ENCODE data around the gene AGPS. TPM values are rescaled to one million over a fixed set of nuclear protein-coding genes. Genes with fewer than 3 reads are reported as not detected.
"Not testable (repeated sequence)": the region's sequence is repeated elsewhere in the genome, so short reads cannot be mapped to it uniquely, and the experiment has no call there.

The AGPS gene
- polyA plus RNA-seq, 3 donors from 2014 or later: 16.1 to 27.2 (median 18.0) TPM

GRCh38 chr2:177445200-177445599 lies 52.6 kb downstream of the AGPS start:
- Mint-ChIP-seq H3K27ac (no peak overlapping the region), H3K9me3 (no peaks in the 10 kb centered on the region), H3K27me3 (ENCODE audit: low read depth in 3 of 3) (no peaks in the 10 kb centered on the region), H3K4me1 (no peaks in the 10 kb centered on the region), H3K4me3 (no peak overlapping the region), H3K36me3 (peaks cover 11 to 41% (median 38%) of the 10 kb centered on the region in 3 donors)
- no peak for DNase-seq

DNA sequence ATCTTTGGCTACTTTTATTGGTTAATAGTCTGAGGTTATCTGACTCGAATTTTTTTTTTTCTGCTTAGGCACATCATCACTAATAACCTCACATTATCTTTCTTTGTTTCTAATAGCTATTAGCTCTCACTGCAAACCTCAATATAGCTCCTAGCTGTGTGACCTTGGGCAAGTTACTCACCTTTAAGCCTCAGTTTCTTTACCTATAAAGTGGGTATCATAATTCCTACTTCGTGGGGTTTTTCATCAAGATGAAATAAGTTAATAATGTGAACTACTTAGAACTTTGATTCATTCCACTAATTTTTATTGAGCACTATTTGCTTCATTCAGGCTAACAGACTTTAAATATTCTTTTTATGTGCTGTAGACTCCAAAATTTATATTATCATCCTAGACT lies 55.5 kb downstream of the AGPS start:
- Mint-ChIP-seq H3K27ac (no peak overlapping the region), H3K9me3 (no peaks in the 10 kb centered on the region), H3K4me3 (no peak overlapping the region), H3K27me3 (ENCODE audit: low read depth in 3 of 3) (no peaks in the 10 kb centered on the region), H3K36me3 (peaks cover 14 to 42% (median 35%) of the 10 kb centered on the region in 3 donors), H3K4me1 (no peaks in the 10 kb centered on the region)
- DNase-seq: no peak

- H3K27me3 Mint-ChIP-seq (ENCODE audit: low read depth in 3 of 3): no peaks in the 10 kb centered on the region
- no peaks in the 10 kb centered on the region for H3K4me1 Mint-ChIP-seq
- H3K4me3 Mint-ChIP-seq: no peak overlapping the region
- peak overlapping the region in 1 of 6 donors; percentile 17 for H3K27ac Mint-ChIP-seq
- H3K36me3 Mint-ChIP-seq: peaks cover 16 to 36% (median 31%) of the 10 kb centered on the region in 3 donors
- DNase-seq: no peak
- no peaks in the 10 kb centered on the region for H3K9me3 Mint-ChIP-seq
Measured at GRCh38 chr2:177449159-177449558, 56.6 kb downstream of the AGPS start.

DNA sequence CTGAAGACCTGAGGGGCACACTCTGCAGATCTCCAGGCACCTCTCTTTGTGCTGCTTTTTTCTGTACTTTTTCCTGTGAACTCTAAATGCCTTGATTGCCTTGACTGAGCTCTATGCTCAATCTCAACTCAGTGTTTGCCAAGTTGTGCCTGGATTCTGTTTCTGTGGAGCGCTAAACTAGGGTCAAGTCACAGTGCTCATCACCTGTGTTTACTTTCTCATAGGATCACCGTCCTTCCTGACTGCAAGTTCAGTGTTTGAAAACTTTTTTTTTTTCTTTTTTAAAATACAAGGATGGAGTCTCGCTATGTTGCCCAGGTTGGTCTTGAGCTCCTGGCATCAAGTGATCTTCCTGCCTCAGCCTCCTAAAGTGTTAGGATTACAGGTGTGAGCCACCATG lies 62.6 kb downstream of the AGPS start:
- Mint-ChIP-seq H3K27ac (peak overlapping the region in 1 of 6 donors; percentile 21), H3K9me3 (no peaks in the 10 kb centered on the region), H3K4me1 (no peaks in the 10 kb centered on the region), H3K4me3 (no peak overlapping the region), H3K36me3 (peaks cover 25 to 49% (median 42%) of the 10 kb centered on the region in 3 donors), H3K27me3 (ENCODE audit: low read depth in 3 of 3) (no peaks in the 10 kb centered on the region)
- DNase-seq: no peak

DNA sequence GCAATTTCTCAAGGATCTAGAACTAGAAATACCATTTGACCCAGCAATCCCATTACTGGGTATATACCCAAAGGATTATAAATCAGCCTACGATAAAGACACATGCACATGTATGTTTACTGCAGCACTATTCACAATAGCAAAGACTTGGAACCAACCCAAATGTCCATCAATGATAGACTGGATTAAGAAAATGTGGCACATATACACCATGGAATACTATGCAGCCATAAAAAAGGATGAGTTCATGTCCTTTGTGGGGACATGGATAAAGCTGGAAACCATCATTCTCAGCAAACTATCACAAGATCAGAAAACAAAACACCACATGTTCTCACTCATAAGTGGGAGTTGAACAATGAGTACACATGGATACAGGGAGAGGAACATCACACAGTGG lies 67.2 kb downstream of the AGPS start:
- H3K27me3 Mint-ChIP-seq (ENCODE audit: low read depth in 3 of 3); H3K27ac Mint-ChIP-seq; H3K9me3 Mint-ChIP-seq; DNase-seq; H3K4me3 Mint-ChIP-seq; H3K4me1 Mint-ChIP-seq: not testable (repeated sequence)
- H3K36me3 Mint-ChIP-seq: peaks cover 14 to 49% (median 32%) of the 10 kb centered on the region in 3 donors

GRCh38 chr2:177460973-177461585 lies 68.5 kb downstream of the AGPS start:
- peaks cover 0 to 2% (median 0%) of the 10 kb centered on the region in 3 donors for H3K27me3 Mint-ChIP-seq (ENCODE audit: low read depth in 3 of 3)
- H3K36me3 Mint-ChIP-seq: peaks cover 9 to 35% (median 23%) of the 10 kb centered on the region in 3 donors
- no peak for DNase-seq
- H3K9me3 Mint-ChIP-seq: no peaks in the 10 kb centered on the region
- H3K27ac Mint-ChIP-seq: no peak overlapping the region
- no peak overlapping the region for H3K4me3 Mint-ChIP-seq
- no peaks in the 10 kb centered on the region for H3K4me1 Mint-ChIP-seq

GRCh38 chr2:177464549-177464948 lies 72.0 kb downstream of the AGPS start:
- H3K36me3 Mint-ChIP-seq: peaks cover 0 to 18% (median 11%) of the 10 kb centered on the region in 3 donors
- no peak overlapping the region for H3K27ac Mint-ChIP-seq
- H3K27me3 Mint-ChIP-seq (ENCODE audit: low read depth in 3 of 3): peaks cover 0 to 2% (median 0%) of the 10 kb centered on the region in 3 donors
- peaks cover 0 to under 1% of the 10 kb centered on the region in 2 donors for H3K4me1 Mint-ChIP-seq
- H3K4me3 Mint-ChIP-seq: no peak overlapping the region
- no peak for DNase-seq
- H3K9me3 Mint-ChIP-seq: no peaks in the 10 kb centered on the region

DNA sequence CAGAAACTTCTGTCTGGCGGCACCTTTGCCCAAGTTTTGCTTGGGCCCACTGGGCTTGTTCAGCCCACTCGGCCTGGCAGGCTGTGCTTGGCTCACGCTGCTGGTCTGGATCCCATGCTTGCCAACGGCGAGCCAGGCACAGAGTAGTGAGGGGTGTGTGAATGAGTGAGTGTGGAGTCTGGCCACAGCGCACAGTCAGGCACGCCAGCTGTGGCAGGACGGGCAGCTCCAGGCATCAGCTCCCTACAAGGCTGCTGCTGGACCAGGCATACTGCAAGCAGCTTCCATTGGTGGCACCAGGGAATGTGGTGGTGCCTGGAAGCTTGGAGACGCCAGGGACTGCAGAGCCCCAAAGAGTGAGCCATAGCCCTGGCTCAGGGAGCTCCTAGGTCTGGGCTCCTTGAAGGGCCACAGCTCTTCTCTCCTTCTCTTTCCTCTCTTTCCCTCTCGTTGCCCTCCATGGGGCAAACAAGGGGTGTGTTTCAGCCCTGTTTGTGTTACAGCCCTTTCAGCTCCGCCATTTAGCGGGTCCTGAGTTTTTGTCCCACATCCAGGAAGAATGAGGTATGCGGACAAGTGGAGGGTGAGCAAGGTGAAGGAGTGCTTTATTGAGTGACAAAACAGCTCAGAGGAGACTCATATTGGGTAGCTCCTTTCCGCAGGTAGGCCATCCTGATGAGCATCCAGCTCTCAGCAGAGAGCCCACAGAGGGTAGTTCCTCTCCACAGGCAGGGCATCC lies 73.0 kb downstream of the AGPS start:
- peaks cover 0 to 2% (median 0%) of the 10 kb centered on the region in 3 donors for H3K27me3 Mint-ChIP-seq (ENCODE audit: low read depth in 3 of 3)
- no peak for DNase-seq
- peaks cover 3 to 7% of the 10 kb centered on the region in 2 donors for H3K4me1 Mint-ChIP-seq
- H3K9me3 Mint-ChIP-seq: no peaks in the 10 kb centered on the region
- peaks cover 6 to 24% (median 18%) of the 10 kb centered on the region in 3 donors for H3K36me3 Mint-ChIP-seq
- no peak overlapping the region for H3K4me3 Mint-ChIP-seq
- H3K27ac Mint-ChIP-seq: no peak overlapping the region

GRCh38 chr2:177466337-177467195 lies 74.0 kb downstream of the AGPS start:
- Mint-ChIP-seq H3K36me3 (peaks cover 15 to 28% (median 27%) of the 10 kb centered on the region in 3 donors), H3K27me3 (ENCODE audit: low read depth in 3 of 3) (peaks cover 0 to 2% (median 0%) of the 10 kb centered on the region in 3 donors)
- DNase-seq: no peak

GRCh38 chr2:177467646-177468045 lies 75.1 kb downstream of the AGPS start:
- Mint-ChIP-seq H3K36me3 (peaks cover 24 to 35% (median 34%) of the 10 kb centered on the region in 3 donors), H3K27ac (no peak overlapping the region), H3K9me3 (peaks cover 0 to 8% (median 7%) of the 10 kb centered on the region in 6 donors), H3K4me1 (peaks cover 3 to 16% of the 10 kb centered on the region in 2 donors), H3K27me3 (ENCODE audit: low read depth in 3 of 3) (peaks cover 0 to 2% (median 0%) of the 10 kb centered on the region in 3 donors), H3K4me3 (no peak overlapping the region)
- no peak for DNase-seq

More at GRCh38 chr2:177466337-177467195, 74.0 kb downstream of the AGPS start:
- no peaks in the 10 kb centered on the region for H3K9me3 Mint-ChIP-seq
- H3K27ac Mint-ChIP-seq: no peak overlapping the region
- H3K4me3 Mint-ChIP-seq: no peak overlapping the region
- H3K4me1 Mint-ChIP-seq: peaks cover 3 to 16% of the 10 kb centered on the region in 2 donors

GRCh38 chr2:177471990-177472389 lies 79.4 kb downstream of the AGPS start:
- no peaks in the 10 kb centered on the region for H3K27me3 Mint-ChIP-seq (ENCODE audit: low read depth in 3 of 3)
- peaks cover 0 to 10% (median 8%) of the 10 kb centered on the region in 6 donors for H3K9me3 Mint-ChIP-seq
- no peak overlapping the region for H3K27ac Mint-ChIP-seq
- no peak overlapping the region for H3K4me3 Mint-ChIP-seq
- peaks cover 3 to 16% of the 10 kb centered on the region in 2 donors for H3K4me1 Mint-ChIP-seq
- DNase-seq: no peak
- peaks cover 30 to 46% (median 39%) of the 10 kb centered on the region in 3 donors for H3K36me3 Mint-ChIP-seq

DNA sequence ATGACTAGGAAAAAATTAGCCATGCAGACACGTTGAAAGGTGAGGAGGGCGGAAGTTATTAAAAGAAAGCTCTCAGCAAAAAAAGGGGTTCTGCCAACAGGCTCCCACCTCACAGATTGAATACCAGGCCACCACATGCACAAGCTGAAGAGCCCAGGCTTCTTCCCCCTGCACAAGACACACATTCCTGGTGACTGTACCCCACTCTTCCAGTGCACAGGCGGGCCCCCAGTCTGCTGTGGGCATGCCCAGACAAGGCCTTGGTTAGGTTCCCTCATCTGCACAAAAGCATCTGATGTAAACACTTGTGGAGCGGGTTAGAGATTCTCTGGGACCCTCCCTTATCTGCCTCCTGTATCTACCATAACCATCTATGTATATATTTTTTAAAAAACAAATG lies 81.7 kb downstream of the AGPS start:
- H3K4me3 Mint-ChIP-seq: no peak overlapping the region
- DNase-seq: no peak
- H3K27ac Mint-ChIP-seq: no peak overlapping the region
- H3K4me1 Mint-ChIP-seq: peaks cover 3 to 16% of the 10 kb centered on the region in 2 donors
- peaks cover 0 to 15% (median 8%) of the 10 kb centered on the region in 6 donors for H3K9me3 Mint-ChIP-seq
- H3K36me3 Mint-ChIP-seq: peaks cover 40 to 59% (median 51%) of the 10 kb centered on the region in 3 donors
- no peaks in the 10 kb centered on the region for H3K27me3 Mint-ChIP-seq (ENCODE audit: low read depth in 3 of 3)

DNA sequence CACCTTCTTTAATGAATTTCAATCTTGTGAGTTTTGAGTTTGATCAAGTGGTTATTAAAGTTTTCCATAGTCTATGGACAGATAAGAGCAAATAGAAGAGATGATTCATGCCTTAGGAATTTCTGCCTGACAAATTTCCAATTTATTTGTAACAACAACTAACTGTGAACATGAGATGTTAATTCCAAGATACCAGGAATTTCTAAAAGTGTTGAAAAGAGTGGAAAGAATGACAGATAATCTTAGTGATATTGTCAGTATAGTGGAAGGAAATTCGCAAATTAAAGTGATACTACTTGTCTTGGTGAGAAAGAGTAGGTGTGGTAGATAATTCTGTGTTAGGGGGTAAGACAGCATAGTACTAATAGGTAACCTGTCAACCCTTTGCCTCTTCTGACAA lies 82.4 kb downstream of the AGPS start:
- DNase-seq: no peak
- H3K27me3 Mint-ChIP-seq (ENCODE audit: low read depth in 3 of 3): no peaks in the 10 kb centered on the region
- H3K4me1 Mint-ChIP-seq: peaks cover under 1 to 12% of the 10 kb centered on the region in 2 donors
- peaks cover 40 to 59% (median 53%) of the 10 kb centered on the region in 3 donors for H3K36me3 Mint-ChIP-seq
- H3K4me3 Mint-ChIP-seq: no peak overlapping the region
- H3K27ac Mint-ChIP-seq: no peak overlapping the region
- H3K9me3 Mint-ChIP-seq: peaks cover 0 to 15% (median 8%) of the 10 kb centered on the region in 6 donors

Data from immature natural killer cell (primary cell).